Bone marrow (tissue), 2 donors: ENCODE results near the gene HS3ST5.
A peak's percentile ranks its signal among the peaks of the same experiment; 100 is the strongest.
"Not testable (repeated sequence)": the region's sequence is repeated elsewhere in the genome, so short reads cannot be mapped to it uniquely, and the experiment has no call there.

Experiments used
- DNase-seq, 2 donors: peaks; one replicate each; lab custom pipeline; 2025; lab: John Stamatoyannopoulos, UW

The HS3ST5 gene

GRCh38 chr6:114276783-114277182, 66.0 kb downstream of the HS3ST5 start:
- DNase-seq, result peak in 1 of 2 donors; percentile 2

GRCh38 chr6:114274836-114275235, 68.0 kb downstream of the HS3ST5 start:
- DNase-seq, result no peak

DNA sequence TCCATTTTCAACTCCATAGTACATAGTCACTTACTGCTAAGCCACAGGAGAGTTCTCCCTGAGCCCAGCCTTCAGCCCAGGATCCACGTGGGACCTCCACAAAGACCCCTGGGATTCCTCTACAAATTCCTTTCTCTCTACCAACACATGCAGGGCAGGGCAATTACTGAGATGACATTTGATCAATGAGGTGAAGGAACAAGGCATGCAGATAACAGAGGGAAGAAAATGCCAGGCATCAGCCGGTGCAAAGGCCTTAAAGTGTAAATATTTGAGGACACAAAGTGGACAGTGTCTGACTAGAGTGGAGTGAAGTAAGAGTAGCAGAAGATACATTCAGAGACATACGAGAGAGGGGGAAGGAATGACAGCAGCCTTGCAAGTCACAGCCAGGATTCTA, 70.2 kb downstream of the HS3ST5 start:
- DNase-seq, result no peak

- DNase-seq, result no peak
These were observed 71.4 kb downstream of the HS3ST5 start for GRCh38 chr6:114271405-114271804.

DNA sequence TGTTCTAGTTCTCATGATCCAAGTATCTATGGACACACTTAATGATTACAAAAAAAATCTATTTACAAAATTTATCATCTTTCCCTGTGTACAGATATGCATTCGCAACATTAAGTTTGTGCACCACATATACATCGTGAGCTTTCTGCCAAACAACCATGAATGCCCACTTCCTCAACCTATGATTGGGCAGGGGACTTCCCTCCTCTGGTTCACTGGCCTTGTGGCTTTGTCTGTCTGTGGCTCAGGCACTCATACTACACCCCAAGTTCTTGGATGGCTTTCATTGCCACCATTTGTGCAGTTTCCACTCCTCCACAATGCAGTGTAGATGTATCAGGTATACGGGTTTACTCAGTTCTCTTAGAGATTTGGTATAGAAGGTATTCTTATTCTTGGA, 74.9 kb downstream of the HS3ST5 start:
- DNase-seq, result no peak

DNA sequence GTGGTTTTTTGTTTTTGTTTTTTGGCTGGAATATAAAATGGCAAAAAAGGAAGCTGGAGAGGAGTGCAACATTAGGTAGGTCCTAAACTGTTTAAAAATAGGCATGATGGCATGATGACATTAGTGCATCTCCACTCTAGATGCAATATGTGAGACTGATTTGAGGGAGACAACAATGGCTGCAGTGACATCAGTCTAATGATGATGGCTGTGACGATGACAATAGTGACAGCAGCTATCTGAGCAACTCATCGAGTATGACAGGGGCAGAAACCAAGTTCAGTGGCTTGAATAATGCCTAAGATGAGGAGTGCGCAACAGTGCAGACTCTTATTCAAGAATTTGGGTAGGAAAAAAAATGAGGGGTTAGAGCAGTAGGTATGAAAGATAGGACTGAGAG, 82.0 kb downstream of the HS3ST5 start:
- DNase-seq, result no peak

GRCh38 chr6:114258376-114258775, 84.4 kb downstream of the HS3ST5 start:
- no peak for DNase-seq

DNA sequence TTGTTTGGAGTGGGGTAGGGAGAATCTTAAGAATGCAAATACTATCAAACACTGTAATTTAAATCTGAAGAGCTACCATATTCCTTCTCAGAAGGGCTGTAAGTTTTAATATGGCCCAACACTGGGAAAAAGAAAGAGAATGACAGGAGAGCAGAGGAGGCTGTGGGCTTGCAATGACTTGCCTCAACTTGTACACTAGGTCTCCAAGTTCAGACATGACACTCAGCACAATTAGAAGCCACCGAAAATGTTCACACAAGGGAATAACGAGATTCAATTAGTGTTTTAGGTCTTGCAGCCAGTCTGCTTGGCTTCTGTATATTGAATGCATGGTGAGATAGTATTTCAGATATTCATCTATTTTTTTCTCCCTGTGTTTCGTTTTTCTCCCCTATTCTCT, 89.4 kb downstream of the HS3ST5 start:
- DNase-seq, result no peak

DNA sequence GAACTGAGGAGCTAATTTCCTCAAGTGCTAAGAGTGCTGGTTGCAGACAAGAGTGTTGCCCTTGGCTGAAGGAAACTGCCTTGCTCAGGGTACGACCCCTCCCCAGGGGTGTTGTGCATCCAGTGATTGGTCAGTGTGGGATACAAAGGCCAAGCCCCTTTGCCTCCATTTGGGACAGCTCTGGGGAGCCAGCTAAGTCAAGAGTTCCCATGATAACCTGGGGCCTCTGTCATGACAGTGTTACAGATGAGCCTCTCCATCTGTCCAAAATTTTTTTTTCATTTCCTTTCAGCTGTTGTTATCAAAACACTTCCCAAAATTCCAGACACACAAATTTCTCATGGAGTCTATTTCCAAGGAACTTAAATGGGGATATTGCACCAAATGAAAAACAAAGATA, 93.3 kb downstream of the HS3ST5 start:
- DNase-seq, result no peak

- DNase-seq, result no peak
These were observed 95.7 kb downstream of the HS3ST5 start for GRCh38 chr6:114247101-114247500.

DNA sequence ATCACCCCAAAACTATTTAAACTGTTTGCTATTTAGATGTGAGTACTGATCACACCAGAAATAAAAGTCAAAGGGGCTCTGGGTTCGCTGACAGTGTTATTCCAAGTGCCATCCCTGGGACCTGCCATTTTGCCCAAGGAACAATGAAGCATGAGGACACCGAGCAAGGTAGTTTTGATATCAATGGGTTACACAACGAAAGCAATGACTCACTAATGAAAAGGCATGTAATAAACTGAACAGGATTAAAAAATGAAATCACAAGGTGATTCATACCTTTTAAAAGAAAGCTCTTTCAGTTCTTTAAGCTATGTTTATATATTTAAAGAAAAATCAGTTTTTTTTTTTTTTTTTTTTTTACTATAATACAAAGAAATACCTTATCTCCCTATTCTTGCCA, 102.0 kb downstream of the HS3ST5 start:
- no peak for DNase-seq

GRCh38 chr6:114228675-114229074, 114.1 kb downstream of the HS3ST5 start:
- DNase-seq, result no peak

GRCh38 chr6:114227944-114228468, 114.8 kb downstream of the HS3ST5 start:
- DNase-seq, result no peak

GRCh38 chr6:114220241-114220640, 122.6 kb downstream of the HS3ST5 start:
- DNase-seq, result no peak

DNA sequence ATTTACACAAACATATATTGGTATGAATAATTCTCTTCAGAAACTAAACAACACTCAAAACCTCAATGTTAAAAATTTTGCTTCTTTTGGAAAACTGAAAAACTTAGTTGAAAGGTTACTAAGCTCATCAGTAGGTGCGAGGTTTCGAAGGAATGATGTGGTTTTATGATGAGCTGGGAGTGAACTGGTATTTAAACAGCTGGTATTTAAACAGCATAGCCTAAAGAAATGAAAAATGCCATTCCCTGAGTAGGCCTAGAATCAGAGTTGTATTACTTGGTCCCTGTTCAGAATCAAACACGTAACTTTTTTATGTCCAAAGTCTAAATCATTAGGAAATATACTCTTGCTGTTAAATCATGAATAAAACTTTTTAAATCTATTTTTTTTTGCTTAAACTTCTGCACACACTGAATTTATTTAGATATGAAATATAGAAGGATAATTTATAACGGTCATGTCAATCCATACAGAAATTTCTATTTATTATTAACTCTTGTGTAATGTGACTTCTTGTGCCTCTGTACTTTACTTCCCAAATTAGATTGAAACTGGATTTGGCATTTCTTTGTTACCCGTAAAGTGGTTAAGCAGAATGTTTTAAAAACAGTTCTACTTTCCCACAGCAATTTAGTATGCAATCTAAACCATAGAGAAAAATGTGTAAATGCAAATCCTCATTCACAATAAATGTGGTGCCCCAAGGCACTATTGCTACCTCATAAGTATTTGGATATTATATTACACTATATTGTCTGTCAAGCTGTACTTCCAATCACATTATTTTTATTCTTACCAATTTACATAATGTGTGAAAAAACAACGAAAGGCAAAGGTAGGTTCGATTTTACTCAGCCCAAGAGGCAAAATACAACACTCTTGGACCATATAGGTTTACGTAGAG, 124.1 kb downstream of the HS3ST5 start:
- DNase-seq, result no peak

GRCh38 chr6:114217996-114218395, 124.8 kb downstream of the HS3ST5 start:
- DNase-seq, result not testable (repeated sequence)

- no peak for DNase-seq
These were observed 125.9 kb downstream of the HS3ST5 start for GRCh38 chr6:114216789-114217467.

- DNase-seq, result no peak
These were observed 132.4 kb downstream of the HS3ST5 start for GRCh38 chr6:114210467-114210866.

DNA sequence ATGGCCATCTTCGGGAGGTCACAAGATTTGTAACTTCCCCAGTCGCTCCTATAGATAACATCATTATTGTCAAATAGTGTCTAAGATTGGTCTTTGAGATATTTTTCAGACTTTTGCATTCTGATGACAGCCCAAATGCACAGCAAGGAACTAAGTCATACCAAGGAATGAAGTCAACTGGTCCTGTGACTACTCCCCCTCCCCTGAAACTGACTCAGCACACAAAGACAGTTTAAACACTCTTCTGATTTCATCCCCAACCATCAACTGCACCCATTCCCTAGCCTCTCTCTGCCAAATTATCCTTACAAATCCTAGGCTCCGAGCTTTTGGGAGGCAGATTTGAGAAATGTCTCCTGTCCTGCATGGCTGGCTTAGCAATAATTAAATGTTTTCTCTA, 139.4 kb downstream of the HS3ST5 start:
- no peak for DNase-seq

DNA sequence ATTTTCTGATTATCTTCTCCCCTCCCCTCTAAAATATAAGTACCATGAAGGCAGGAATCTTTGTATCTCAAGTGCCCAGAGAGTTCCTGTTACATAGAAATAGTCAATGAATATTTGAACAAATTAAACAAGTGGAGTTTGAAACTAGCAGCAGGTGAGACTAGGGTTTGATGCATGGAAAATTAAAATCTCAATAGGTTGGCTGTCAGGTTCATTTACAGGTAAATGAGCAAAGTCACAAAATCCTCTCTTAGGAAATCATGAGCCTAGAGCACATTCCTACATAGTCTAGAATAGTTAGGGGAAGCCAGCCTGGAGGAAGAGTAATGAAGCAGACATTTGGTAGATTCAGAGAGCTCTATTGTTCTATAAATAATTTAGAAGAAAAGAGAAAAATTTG, 140.4 kb downstream of the HS3ST5 start:
- no peak for DNase-seq

DNA sequence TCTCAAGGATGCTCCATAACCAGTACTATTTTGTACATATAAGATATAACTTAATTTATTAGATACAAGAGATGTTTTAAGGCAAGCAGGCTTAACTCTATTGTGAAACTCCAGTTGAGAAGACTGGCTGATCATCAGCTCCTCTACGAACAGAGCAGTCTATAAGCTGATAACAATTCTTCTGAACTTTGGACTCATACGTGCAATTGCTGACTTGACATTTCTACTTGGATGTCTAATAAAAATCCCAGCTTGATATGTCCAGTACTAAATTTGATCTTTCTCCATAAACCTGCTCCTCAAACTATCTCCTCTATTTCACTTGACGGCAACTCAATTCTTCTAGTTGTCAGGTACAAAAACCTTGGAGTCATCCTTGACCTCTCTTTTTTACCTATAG, 141.9 kb downstream of the HS3ST5 start:
- no peak for DNase-seq

DNA sequence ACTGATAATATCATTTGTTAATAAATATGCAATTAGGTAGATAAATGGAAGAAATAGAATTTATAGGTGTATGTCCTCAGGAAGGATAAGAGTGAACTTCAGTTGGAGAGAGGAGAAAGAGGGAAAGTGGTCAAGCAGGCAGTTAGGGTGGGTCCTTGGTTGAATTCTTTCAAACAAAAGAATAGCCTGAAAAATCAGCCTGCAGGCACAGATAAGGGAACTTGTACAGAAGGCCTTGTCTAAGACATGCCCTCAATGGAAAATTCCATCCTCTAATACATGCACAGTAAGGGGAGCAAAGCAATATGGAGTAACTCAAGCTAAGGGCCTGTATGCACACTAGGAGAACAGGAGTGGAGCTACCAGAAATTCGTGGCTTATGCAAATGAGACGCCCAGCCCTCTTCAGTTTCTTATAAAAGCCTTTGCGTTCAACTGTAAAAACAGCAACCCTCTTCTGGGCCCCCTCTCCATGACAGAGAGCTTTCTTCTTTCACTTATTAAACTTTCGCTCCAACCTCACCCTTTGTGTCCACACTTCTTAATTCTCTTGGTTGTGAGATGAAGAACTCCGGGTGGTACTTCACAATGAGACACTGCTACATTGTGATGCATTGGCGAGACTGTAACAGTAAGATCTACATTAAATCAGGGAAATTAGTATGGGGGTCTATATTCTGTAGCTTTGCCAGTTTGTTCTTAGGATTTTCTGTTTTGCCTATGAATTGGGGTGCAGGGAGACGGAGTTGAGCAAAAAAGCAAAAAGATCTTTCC, 147.0 kb downstream of the HS3ST5 start:
- DNase-seq, result no peak

GRCh38 chr6:114195027-114195365, 147.8 kb downstream of the HS3ST5 start:
- DNase-seq, result no peak
